HCEC 1CT (cell line): ENCODE data around the gene SLC18A3.

Experiments used
- DNase-seq: peaks from one replicate; pipeline ENCODE4 v3.0.0-alpha.2; 2017

Gene SLC18A3

DNA sequence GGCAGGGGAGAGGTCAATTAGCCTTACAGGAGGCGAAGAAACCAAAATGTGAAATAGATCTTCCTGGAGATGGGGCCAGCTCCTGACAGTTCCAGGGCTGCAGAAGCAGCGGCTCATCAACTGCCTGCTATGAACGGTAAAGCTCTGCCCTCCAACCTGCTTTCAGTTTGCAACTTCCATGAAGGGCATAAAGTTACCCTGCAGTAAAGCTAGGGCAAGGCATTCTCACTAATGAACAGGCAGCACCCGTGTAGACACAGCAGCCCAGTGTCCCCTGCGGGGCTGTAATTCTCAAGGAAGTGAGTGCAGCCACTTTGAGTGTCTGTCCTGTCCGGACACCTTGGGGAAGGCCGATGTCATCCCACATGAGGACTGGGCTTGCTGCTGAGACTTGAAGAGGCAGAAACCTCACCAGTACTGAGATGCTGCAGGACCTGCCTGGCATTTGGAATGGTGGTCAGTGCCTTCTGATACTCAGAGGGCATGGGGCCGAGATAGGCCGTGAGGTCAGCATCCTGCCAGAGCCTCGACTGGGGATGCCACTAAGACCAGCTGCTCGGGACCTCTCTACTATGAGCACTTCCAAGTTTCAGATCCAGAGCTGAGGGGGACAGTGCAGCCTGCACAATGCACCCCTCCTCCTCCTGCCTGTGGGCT is 43.3 kb downstream of the SLC18A3 start:
- no peak for DNase-seq

GRCh38 chr10:49654036-49654693 is 44.1 kb downstream of the SLC18A3 start:
- no peak for DNase-seq

DNA sequence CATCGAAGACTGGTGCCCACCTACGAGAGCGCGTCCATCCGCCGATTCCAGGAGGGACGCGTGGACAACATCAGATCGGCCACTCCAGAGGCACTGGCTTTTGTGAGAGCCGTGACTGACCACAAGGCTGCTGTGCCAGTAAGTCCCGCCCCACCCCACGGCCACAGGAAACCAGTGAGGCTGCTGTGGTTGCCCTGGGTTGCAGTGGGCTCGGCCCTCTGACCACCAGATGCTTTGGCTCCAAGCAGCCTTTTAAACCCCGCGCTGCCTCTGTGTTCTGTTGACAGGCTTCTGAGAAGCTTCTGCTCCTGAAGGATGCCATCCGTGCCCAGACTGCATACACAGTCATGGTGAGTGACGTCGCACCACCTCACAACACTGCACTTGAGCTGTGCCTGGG is 45.0 kb downstream of the SLC18A3 start:
- DNase-seq: no peak

DNA sequence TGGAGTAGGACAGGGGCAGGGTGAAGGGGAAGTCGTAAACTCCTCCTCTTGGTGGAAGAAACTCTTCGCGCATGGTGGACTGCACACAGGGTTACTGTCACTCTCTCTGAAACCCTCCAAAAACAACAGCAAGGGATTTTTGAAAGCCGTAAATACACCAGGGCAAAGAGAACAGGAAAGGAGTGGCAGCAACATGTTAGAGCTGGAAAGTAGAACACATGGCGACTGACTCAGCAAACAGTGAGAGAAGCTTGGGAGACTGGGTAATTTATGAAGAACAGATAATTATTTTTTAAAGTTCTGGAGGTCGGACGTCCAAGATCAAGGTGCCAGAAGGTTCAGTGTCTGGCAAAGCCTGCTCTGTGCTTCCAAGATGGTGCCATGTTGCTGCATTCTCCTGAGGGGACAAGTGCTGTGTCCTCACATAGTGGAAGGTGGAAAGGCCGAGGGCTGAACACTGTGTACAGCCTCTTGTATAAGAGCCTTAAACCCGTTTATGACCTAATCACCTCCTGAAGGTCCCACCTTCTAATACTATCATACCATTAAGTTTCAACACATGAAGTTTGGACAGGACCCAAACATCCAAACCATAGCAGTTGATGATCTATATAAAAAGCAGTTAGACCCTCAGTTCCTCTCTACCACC is 46.9 kb downstream of the SLC18A3 start:
- DNase-seq: no peak

GRCh38 chr10:49657606-49658005 is 47.5 kb downstream of the SLC18A3 start:
- DNase-seq: no peak

GRCh38 chr10:49661140-49661856 is 51.2 kb downstream of the SLC18A3 start:
- DNase-seq: no peak
